GM23338 (cell line): ENCODE data around the gene TMEM135. TPM values are rescaled to one million over a fixed set of nuclear protein-coding genes. Genes with fewer than 3 reads are reported as not detected.

Source experiments
- ATAC-seq: fragments of 200-7000 bp; cut with Tn5 transposase; 3 replicates; pipeline ENCODE4 v1.9.1; 2020
- DNase-seq: peaks from one replicate; pipeline ENCODE4 v3.0.0-alpha.2; 2015; ENCODE audit warnings: low spot score
- H2AFZ ChIP-seq: fragments of 200-600 bp; sonication (generic); 2 replicates; pipeline ENCODE4 v1.8.0; 2016; ENCODE audit warnings: antibody characterized with exemption, mild to moderate bottlenecking, moderate library complexity
- H3F3A ChIP-seq: fragments of 200-600 bp; sonication (generic); replicated peaks from 2 replicates; pipeline ENCODE4 v1.8.0; 2017; ENCODE audit warnings: antibody characterized with exemption, mixed run types, low read depth
- H3K27ac ChIP-seq: fragments of 200-600 bp; sonication (generic); 2 replicates; pipeline ENCODE4 v1.6.1; 2016; ENCODE audit warnings: low read depth
- H3K27me3 ChIP-seq: fragments of 200-600 bp; sonication (generic); 2 replicates; pipeline ENCODE4 v1.8.0; 2016; ENCODE audit warnings: mild to moderate bottlenecking, mixed run types, moderate library complexity; ENCODE audit not compliant: insufficient read depth
- H3K36me3 ChIP-seq: fragments of 200-600 bp; sonication (generic); 2 replicates; pipeline ENCODE4 v1.8.0; 2016; ENCODE audit warnings: mild to moderate bottlenecking; ENCODE audit not compliant: insufficient read depth
- H3K4me1 ChIP-seq: fragments of 200-600 bp; sonication (generic); 2 replicates; pipeline ENCODE4 v1.8.0; 2016; ENCODE audit warnings: mild to moderate bottlenecking, moderate library complexity; ENCODE audit not compliant: insufficient read depth
- H3K4me2 ChIP-seq: fragments of 200-600 bp; sonication (generic); 2 replicates; pipeline ENCODE4 v1.7.1; 2017; ENCODE audit warnings: mixed run types
- H3K4me3 ChIP-seq: fragments of 200-600 bp; sonication (generic); 2 replicates; pipeline ENCODE4 v1.6.1; 2016; ENCODE audit warnings: mixed run types
- H3K79me2 ChIP-seq: fragments of 200-600 bp; sonication (generic); replicated peaks from 2 replicates; pipeline ENCODE4 v1.8.0; 2017; ENCODE audit warnings: mild to moderate bottlenecking; ENCODE audit not compliant: insufficient read depth
- H3K9me2 ChIP-seq: fragments of 200-600 bp; sonication (generic); 2 replicates; pipeline ENCODE4 v1.8.0; 2017; ENCODE audit not compliant: insufficient read depth
- H4K20me1 ChIP-seq: fragments of 200-600 bp; sonication (generic); replicated peaks from 2 replicates; pipeline ENCODE4 v1.8.0; 2017; ENCODE audit warnings: mild to moderate bottlenecking; ENCODE audit not compliant: insufficient read depth
- H3K27ac Mint-ChIP-seq: 2 replicates; pipeline ENCODE4 v1.8.0; 2020; ENCODE audit warnings: inconsistent platforms, mild to moderate bottlenecking, moderate library complexity, mixed read lengths
- H3K27me3 Mint-ChIP-seq: 3 replicates; pipeline ENCODE4 v1.8.0; 2022; ENCODE audit warnings: low read depth, mild to moderate bottlenecking, moderate library complexity, mixed read lengths, inconsistent platforms; ENCODE audit not compliant: insufficient read depth, poor library complexity
- H3K36me3 Mint-ChIP-seq: 3 replicates; pipeline ENCODE4 v1.8.0; 2021; ENCODE audit warnings: low read depth, mild to moderate bottlenecking, inconsistent platforms, moderate library complexity, mixed read lengths
- H3K4me1 Mint-ChIP-seq: 3 replicates; pipeline ENCODE4 v1.8.0; 2020; ENCODE audit warnings: mild to moderate bottlenecking, inconsistent platforms, mixed read lengths
- H3K4me3 Mint-ChIP-seq: 3 replicates; pipeline ENCODE4 v1.8.0; 2021; ENCODE audit warnings: moderate library complexity, mild to moderate bottlenecking, inconsistent platforms, mixed read lengths
- H3K9me3 Mint-ChIP-seq: 3 replicates; pipeline ENCODE4 v1.8.0; 2020; ENCODE audit warnings: moderate library complexity, mild to moderate bottlenecking, inconsistent platforms, mixed read lengths
- CREB1 ChIP-seq: fragments of 250-450 bp; sonication (Bioruptor Pico); IDR thresholded peaks from 2 replicates; pipeline ENCODE4 v1.5.0; 2020; ENCODE audit warnings: low read depth, mild to moderate bottlenecking, moderate library complexity
- EZH2phosphoT487 ChIP-seq: fragments of 200-600 bp; sonication (generic); IDR thresholded peaks from one replicate; pipeline ENCODE4 v1.8.1; 2018; ENCODE audit warnings: antibody characterized with exemption; ENCODE audit not compliant: unreplicated experiment
- JUNB ChIP-seq: IDR thresholded peaks from one replicate; pipeline ENCODE4 v1.6.1; 2016; ENCODE audit warnings: antibody characterized with exemption; ENCODE audit not compliant: unreplicated experiment
- NANOG ChIP-seq: IDR thresholded peaks from 2 replicates; pipeline ENCODE4 v1.6.1; 2016; ENCODE audit warnings: antibody characterized with exemption, borderline replicate concordance
- POLR2AphosphoS5 ChIP-seq: IDR thresholded peaks from 2 replicates; pipeline ENCODE4 v1.6.1; 2016; ENCODE audit warnings: antibody characterized with exemption, low read depth
- STAT1 ChIP-seq: IDR thresholded peaks from one replicate; pipeline ENCODE4 v1.6.1; 2016; ENCODE audit warnings: antibody characterized with exemption; ENCODE audit not compliant: unreplicated experiment
- ZNF331 ChIP-seq: fragments of 250-450 bp; sonication (Bioruptor Pico); IDR thresholded peaks from 2 replicates; pipeline ENCODE4 v1.5.0; 2020; ENCODE audit warnings: low read depth, mild to moderate bottlenecking, moderate library complexity
- polyA plus RNA-seq: library from polyadenylated mRNA; unstranded; fragments of >200 nt; fragmentation: Nextera tagmentation; extraction: Ambion mirVana; gene quantifications from 2 replicates; pipeline ENCODE4 v1.2.1, GENCODE V29; 2016
- total RNA-seq: library from RNA; depleted of rRNA; stranded (reverse); fragments of >200 nt; shearing (Covaris generic); gene quantifications from 2 replicates; pipeline ENCODE4 v1.2.3, GENCODE V29; 2014
- TF ChIP-seq, protein P1 (sequence below): fragments of 250-450 bp; sonication (Bioruptor Pico); IDR thresholded peaks from 2 replicates; pipeline ENCODE4 v1.5.0; 2020; ENCODE audit warnings: mild to moderate bottlenecking, moderate library complexity
- TF ChIP-seq, protein P2 (sequence below), 2 experiments: fragments of 200-600 bp in 1 of 2; sonication (generic) in 1 of 2; conservative IDR thresholded peaks; 2 replicates each; pipeline versions ENCODE4 v1.5.1 to v1.6.1; 2016 to 2017; ENCODE audit warnings: antibody characterized with exemption in 2 of 2, low read depth in 2 of 2, mild to moderate bottlenecking in 2 of 2, moderate library complexity in 1 of 2
- TF ChIP-seq, protein P3 (sequence below): IDR thresholded peaks from 2 replicates; pipeline ENCODE4 v1.6.1; 2016; ENCODE audit warnings: antibody characterized with exemption

TMEM135 gene
- total and polyA plus RNA-seq, 2 experiments from 2014 or later = 23.4 to 49.9 TPM

DNA sequence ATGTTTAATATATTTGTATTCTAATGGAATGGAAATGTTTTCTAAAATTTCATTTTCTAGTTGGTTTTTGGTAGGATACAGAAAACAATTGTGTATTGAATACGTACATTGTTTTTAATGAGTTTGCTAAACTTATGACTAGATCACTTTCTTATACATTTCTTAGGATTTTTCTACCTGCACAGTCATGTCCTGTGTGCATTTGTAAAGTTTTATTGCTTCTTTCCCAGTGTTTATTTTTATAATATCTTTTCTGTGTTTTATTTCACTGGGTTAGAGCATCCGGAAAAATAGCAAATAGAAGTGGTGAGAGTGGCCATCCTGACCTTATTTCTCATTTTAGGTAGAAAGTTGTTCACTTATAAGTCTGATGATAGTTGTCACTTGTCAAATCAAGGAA is 103.6 kb downstream of the TMEM135 start:
- peaks cover 29% of the 10 kb centered on the region for H3K36me3 Mint-ChIP-seq
- Histone ChIP-seq H3K36me3 (0 out of 2 replicates have a peak, but pooled peaks cover 4% of the 10 kb centered on the region), H3K79me2 (peaks cover 13% of the 10 kb centered on the region), H3K27me3 (no peaks in the 10 kb centered on the region), H4K20me1 (no peaks in the 10 kb centered on the region), H3K4me1 (no peaks in the 10 kb centered on the region), H3F3A (no peaks in the 10 kb centered on the region), H3K27ac (no peak overlapping the region), H2AFZ (no peak overlapping the region), H3K9me2 (no peaks in the 10 kb centered on the region), H3K4me3 (no peak overlapping the region), H3K4me2 (no peak overlapping the region)
- no peak overlapping the region for H3K27ac Mint-ChIP-seq
- peaks cover 25% of the 10 kb centered on the region for H3K9me3 Mint-ChIP-seq
- H3K27me3 Mint-ChIP-seq = peaks cover 3% of the 10 kb centered on the region
- H3K4me3 Mint-ChIP-seq = no peak overlapping the region
- DNase-seq = no peak
- TF ChIP-seq, protein P1, sequence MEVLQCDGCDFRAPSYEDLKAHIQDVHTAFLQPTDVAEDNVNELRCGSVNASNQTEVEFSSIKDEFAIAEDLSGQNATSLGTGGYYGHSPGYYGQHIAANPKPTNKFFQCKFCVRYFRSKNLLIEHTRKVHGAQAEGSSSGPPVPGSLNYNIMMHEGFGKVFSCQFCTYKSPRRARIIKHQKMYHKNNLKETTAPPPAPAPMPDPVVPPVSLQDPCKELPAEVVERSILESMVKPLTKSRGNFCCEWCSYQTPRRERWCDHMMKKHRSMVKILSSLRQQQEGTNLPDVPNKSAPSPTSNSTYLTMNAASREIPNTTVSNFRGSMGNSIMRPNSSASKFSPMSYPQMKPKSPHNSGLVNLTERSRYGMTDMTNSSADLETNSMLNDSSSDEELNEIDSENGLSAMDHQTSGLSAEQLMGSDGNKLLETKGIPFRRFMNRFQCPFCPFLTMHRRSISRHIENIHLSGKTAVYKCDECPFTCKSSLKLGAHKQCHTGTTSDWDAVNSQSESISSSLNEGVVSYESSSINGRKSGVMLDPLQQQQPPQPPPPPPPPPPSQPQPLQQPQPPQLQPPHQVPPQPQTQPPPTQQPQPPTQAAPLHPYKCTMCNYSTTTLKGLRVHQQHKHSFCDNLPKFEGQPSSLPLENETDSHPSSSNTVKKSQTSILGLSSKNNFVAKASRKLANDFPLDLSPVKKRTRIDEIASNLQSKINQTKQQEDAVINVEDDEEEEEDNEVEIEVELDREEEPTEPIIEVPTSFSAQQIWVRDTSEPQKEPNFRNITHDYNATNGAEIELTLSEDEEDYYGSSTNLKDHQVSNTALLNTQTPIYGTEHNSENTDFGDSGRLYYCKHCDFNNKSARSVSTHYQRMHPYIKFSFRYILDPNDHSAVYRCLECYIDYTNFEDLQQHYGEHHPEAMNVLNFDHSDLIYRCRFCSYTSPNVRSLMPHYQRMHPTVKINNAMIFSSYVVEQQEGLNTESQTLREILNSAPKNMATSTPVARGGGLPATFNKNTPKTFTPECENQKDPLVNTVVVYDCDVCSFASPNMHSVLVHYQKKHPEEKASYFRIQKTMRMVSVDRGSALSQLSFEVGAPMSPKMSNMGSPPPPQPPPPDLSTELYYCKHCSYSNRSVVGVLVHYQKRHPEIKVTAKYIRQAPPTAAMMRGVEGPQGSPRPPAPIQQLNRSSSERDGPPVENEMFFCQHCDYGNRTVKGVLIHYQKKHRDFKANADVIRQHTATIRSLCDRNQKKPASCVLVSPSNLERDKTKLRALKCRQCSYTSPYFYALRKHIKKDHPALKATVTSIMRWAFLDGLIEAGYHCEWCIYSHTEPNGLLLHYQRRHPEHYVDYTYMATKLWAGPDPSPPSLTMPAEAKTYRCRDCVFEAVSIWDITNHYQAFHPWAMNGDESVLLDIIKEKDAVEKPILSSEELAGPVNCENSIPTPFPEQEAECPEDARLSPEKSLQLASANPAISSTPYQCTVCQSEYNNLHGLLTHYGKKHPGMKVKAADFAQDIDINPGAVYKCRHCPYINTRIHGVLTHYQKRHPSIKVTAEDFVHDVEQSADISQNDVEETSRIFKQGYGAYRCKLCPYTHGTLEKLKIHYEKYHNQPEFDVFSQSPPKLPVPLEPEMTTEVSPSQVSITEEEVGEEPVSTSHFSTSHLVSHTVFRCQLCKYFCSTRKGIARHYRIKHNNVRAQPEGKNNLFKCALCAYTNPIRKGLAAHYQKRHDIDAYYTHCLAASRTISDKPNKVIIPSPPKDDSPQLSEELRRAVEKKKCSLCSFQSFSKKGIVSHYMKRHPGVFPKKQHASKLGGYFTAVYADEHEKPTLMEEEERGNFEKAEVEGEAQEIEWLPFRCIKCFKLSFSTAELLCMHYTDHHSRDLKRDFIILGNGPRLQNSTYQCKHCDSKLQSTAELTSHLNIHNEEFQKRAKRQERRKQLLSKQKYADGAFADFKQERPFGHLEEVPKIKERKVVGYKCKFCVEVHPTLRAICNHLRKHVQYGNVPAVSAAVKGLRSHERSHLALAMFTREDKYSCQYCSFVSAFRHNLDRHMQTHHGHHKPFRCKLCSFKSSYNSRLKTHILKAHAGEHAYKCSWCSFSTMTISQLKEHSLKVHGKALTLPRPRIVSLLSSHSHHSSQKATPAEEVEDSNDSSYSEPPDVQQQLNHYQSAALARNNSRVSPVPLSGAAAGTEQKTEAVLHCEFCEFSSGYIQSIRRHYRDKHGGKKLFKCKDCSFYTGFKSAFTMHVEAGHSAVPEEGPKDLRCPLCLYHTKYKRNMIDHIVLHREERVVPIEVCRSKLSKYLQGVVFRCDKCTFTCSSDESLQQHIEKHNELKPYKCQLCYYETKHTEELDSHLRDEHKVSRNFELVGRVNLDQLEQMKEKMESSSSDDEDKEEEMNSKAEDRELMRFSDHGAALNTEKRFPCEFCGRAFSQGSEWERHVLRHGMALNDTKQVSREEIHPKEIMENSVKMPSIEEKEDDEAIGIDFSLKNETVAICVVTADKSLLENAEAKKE (CRISPR knock-in tag) = no peak
- TF ChIP-seq CREB1 (CRISPR knock-in tag) (no peak), NANOG (no peak), EZH2phosphoT487 (no peak), POLR2AphosphoS5 (no peak), JUNB (no peak), ZNF331 (no peak), STAT1 (no peak)
- TF ChIP-seq, protein P2, sequence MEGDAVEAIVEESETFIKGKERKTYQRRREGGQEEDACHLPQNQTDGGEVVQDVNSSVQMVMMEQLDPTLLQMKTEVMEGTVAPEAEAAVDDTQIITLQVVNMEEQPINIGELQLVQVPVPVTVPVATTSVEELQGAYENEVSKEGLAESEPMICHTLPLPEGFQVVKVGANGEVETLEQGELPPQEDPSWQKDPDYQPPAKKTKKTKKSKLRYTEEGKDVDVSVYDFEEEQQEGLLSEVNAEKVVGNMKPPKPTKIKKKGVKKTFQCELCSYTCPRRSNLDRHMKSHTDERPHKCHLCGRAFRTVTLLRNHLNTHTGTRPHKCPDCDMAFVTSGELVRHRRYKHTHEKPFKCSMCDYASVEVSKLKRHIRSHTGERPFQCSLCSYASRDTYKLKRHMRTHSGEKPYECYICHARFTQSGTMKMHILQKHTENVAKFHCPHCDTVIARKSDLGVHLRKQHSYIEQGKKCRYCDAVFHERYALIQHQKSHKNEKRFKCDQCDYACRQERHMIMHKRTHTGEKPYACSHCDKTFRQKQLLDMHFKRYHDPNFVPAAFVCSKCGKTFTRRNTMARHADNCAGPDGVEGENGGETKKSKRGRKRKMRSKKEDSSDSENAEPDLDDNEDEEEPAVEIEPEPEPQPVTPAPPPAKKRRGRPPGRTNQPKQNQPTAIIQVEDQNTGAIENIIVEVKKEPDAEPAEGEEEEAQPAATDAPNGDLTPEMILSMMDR (conservative IDR thresholded peaks at IDR 0.05; ENCODE audit: low read depth in 2 of 2) = no peak
- TF ChIP-seq, protein P3, sequence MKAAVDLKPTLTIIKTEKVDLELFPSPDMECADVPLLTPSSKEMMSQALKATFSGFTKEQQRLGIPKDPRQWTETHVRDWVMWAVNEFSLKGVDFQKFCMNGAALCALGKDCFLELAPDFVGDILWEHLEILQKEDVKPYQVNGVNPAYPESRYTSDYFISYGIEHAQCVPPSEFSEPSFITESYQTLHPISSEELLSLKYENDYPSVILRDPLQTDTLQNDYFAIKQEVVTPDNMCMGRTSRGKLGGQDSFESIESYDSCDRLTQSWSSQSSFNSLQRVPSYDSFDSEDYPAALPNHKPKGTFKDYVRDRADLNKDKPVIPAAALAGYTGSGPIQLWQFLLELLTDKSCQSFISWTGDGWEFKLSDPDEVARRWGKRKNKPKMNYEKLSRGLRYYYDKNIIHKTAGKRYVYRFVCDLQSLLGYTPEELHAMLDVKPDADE = no peak
- no peak for ATAC-seq
- peaks cover 8% of the 10 kb centered on the region; the same call in 1 of the 3 replicates for H3K4me1 Mint-ChIP-seq
